H1 (cell line): ENCODE results near the gene P3H3. TPM values are rescaled to one million over a fixed set of nuclear protein-coding genes. Genes with fewer than 3 reads are reported as not detected.

ENCODE experiments used
- ASH2L ChIP-seq: fragments of 200-600, 300-600 bp; sonication (generic); IDR thresholded peaks from one replicate; pipeline ENCODE4 v1.7.1; 2017; ENCODE audit warnings: low read length
- BACH1 ChIP-seq: IDR thresholded peaks from 2 replicates; pipeline ENCODE4 v1.6.1; 2012; ENCODE audit warnings: low read length, improper control_type of control experiment
- BRCA1 ChIP-seq: IDR thresholded peaks from 2 replicates; pipeline ENCODE4 v1.6.1; 2012; ENCODE audit warnings: low read depth, low read length, improper control_type of control experiment
- CHD1 ChIP-seq: IDR thresholded peaks from 2 replicates; pipeline ENCODE4 v1.6.1; 2012; ENCODE audit warnings: low read depth, low read length, improper control_type of control experiment
- CHD2 ChIP-seq: IDR thresholded peaks from 2 replicates; pipeline ENCODE4 v1.6.1; 2012; ENCODE audit warnings: low read length, improper control_type of control experiment
- EZH2 ChIP-seq: fragments of 200-600 bp; sonication (generic); IDR thresholded peaks from 2 replicates; pipeline ENCODE4 v1.7.1; 2012; ENCODE audit warnings: low read depth, mild to moderate bottlenecking, moderate library complexity, low read length, inconsistent platforms; ENCODE audit not compliant: severe bottlenecking
- KDM1A ChIP-seq: fragments of 200-600, 300-600 bp; sonication (generic); IDR thresholded peaks from 2 replicates; pipeline ENCODE4 v1.7.1; 2016; ENCODE audit warnings: mild to moderate bottlenecking, low read length, borderline replicate concordance
- SP2 ChIP-seq: IDR thresholded peaks from 2 replicates; pipeline ENCODE4 v1.6.1; 2012; ENCODE audit warnings: mild to moderate bottlenecking, low read length, inconsistent platforms
- YY1 ChIP-seq: IDR thresholded peaks from 2 replicates; pipeline ENCODE4 v1.6.1; 2011; ENCODE audit warnings: low read depth, mild to moderate bottlenecking, low read length
- polyA plus RNA-seq, 7 experiments: library from polyadenylated mRNA; depleted of rRNA in 3 of 7; stranded (reverse) in 5 of 7; unstranded in 2 of 7; fragments of >200 nt in 5 of 7; fragments of 200-250 nt in 2 of 7; gene quantifications; 1 replicate in 5 of 7; 2 replicates in 1 of 7; 4 replicates in 1 of 7; pipeline versions ENCODE4 v1.2.1 to v1.2.3, GENCODE V29; 2011 to 2013; ENCODE audit warnings: missing spikeins in 2 of 7, mixed read lengths in 2 of 7
- total RNA-seq: library from RNA; stranded (reverse); fragmentation: NEBNext Ultra II Directional; extraction: Animal tissue kit (Norgen Biotek cat#: 25700); gene quantifications from 2 replicates; pipeline ENCODE4 v1.2.1, GENCODE V29; 2021
- TF ChIP-seq, protein P1 (sequence below): fragments of 300-600 bp; sonication (generic); IDR thresholded peaks from 2 replicates; pipeline ENCODE4 v1.7.1; 2012; ENCODE audit warnings: low read length, moderate library complexity, mild to moderate bottlenecking, inconsistent platforms; ENCODE audit not compliant: insufficient replicate concordance

The P3H3 gene
- total and polyA plus RNA-seq, 2 of the 8 experiments (the other 6 are each of a cell fraction or from before 2014, with no cell fraction given): 22.9 to 43.5 TPM

DNA sequence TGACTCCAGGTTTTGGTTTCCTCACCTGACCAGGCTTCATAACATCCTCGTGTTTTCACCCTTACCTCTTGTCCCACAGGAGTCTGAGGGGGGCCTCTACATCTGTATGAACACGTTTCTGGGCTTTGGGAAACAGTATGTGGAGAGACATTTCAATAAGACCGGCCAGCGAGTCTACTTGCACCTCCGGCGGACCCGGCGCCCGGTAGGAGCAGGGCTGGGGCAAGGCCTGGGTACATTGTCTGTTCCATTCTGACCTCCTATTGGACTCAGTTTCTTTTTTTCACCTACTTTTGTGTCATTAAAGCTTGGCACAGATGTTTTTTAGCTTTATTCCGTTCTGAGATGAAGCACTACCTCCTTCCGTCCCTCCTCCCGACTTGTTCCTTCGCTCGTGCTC, 27.1 kb downstream of the P3H3 start (continued):
- TF ChIP-seq, protein P1, sequence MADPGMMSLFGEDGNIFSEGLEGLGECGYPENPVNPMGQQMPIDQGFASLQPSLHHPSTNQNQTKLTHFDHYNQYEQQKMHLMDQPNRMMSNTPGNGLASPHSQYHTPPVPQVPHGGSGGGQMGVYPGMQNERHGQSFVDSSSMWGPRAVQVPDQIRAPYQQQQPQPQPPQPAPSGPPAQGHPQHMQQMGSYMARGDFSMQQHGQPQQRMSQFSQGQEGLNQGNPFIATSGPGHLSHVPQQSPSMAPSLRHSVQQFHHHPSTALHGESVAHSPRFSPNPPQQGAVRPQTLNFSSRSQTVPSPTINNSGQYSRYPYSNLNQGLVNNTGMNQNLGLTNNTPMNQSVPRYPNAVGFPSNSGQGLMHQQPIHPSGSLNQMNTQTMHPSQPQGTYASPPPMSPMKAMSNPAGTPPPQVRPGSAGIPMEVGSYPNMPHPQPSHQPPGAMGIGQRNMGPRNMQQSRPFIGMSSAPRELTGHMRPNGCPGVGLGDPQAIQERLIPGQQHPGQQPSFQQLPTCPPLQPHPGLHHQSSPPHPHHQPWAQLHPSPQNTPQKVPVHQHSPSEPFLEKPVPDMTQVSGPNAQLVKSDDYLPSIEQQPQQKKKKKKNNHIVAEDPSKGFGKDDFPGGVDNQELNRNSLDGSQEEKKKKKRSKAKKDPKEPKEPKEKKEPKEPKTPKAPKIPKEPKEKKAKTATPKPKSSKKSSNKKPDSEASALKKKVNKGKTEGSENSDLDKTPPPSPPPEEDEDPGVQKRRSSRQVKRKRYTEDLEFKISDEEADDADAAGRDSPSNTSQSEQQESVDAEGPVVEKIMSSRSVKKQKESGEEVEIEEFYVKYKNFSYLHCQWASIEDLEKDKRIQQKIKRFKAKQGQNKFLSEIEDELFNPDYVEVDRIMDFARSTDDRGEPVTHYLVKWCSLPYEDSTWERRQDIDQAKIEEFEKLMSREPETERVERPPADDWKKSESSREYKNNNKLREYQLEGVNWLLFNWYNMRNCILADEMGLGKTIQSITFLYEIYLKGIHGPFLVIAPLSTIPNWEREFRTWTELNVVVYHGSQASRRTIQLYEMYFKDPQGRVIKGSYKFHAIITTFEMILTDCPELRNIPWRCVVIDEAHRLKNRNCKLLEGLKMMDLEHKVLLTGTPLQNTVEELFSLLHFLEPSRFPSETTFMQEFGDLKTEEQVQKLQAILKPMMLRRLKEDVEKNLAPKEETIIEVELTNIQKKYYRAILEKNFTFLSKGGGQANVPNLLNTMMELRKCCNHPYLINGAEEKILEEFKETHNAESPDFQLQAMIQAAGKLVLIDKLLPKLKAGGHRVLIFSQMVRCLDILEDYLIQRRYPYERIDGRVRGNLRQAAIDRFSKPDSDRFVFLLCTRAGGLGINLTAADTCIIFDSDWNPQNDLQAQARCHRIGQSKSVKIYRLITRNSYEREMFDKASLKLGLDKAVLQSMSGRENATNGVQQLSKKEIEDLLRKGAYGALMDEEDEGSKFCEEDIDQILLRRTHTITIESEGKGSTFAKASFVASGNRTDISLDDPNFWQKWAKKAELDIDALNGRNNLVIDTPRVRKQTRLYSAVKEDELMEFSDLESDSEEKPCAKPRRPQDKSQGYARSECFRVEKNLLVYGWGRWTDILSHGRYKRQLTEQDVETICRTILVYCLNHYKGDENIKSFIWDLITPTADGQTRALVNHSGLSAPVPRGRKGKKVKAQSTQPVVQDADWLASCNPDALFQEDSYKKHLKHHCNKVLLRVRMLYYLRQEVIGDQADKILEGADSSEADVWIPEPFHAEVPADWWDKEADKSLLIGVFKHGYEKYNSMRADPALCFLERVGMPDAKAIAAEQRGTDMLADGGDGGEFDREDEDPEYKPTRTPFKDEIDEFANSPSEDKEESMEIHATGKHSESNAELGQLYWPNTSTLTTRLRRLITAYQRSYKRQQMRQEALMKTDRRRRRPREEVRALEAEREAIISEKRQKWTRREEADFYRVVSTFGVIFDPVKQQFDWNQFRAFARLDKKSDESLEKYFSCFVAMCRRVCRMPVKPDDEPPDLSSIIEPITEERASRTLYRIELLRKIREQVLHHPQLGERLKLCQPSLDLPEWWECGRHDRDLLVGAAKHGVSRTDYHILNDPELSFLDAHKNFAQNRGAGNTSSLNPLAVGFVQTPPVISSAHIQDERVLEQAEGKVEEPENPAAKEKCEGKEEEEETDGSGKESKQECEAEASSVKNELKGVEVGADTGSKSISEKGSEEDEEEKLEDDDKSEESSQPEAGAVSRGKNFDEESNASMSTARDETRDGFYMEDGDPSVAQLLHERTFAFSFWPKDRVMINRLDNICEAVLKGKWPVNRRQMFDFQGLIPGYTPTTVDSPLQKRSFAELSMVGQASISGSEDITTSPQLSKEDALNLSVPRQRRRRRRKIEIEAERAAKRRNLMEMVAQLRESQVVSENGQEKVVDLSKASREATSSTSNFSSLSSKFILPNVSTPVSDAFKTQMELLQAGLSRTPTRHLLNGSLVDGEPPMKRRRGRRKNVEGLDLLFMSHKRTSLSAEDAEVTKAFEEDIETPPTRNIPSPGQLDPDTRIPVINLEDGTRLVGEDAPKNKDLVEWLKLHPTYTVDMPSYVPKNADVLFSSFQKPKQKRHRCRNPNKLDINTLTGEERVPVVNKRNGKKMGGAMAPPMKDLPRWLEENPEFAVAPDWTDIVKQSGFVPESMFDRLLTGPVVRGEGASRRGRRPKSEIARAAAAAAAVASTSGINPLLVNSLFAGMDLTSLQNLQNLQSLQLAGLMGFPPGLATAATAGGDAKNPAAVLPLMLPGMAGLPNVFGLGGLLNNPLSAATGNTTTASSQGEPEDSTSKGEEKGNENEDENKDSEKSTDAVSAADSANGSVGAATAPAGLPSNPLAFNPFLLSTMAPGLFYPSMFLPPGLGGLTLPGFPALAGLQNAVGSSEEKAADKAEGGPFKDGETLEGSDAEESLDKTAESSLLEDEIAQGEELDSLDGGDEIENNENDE: no peak
- TF ChIP-seq ASH2L (no peak), YY1 (no peak), CHD1 (no peak), BACH1 (no peak), BRCA1 (no peak), KDM1A (no peak), CHD2 (no peak), SP2 (no peak), EZH2 (no peak)
